ENCODE data around the gene RPS2. TPM values are rescaled to one million over a fixed set of nuclear protein-coding genes. Genes with fewer than 3 reads are reported as not detected.

RPS2 gene
- total RNA-seq, 2 donors from 2014 or later, result 2,300 to 2,472 TPM

DNA sequence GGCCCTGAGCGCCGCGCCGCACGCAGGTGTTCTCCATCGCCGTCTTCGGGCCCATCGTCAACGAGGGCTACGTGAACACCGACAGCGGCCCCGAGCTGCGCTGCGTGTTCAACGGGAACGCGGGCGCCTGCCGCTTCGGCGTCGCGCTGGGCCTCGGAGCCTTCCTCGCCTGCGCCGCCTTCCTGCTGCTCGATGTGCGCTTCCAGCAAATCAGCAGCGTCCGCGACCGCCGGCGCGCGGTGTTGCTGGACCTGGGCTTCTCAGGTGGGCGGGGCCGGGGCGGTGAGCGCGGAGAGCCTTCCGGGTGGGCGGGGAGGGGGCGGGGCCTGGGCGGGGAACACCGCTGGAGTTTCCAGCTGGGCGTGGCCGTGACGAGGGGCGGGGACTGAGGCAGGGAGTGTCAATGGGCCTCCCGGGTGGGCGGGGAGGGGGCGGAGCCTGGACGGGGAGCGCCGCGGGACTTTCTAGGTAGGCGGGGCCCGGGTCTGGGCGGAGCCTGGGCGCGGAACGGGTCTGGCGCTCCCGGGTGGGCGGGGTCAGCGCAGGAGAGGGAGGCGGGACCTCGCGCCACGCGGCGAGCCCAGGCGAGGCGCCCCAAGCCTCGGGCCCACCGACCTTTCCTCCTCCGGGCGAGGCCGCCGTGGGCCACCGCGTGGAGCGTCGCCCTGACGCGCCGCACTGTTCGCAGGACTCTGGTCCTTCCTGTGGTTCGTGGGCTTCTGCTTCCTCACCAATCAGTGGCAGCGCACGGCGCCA is 27.5 kb upstream of the RPS2 start:
- no peaks in the 10 kb centered on the region for H3K36me3 ChIP-seq (replicated peaks in 1 of 2; ENCODE audit: insufficient read depth in 1 of 2, low read depth in 2 of 2)
- H3K4me3 ChIP-seq, result no peak overlapping the region
- intact Hi-C loops (cut with DNase I), result no loop called here
- peaks cover 36% of the 10 kb centered on the region for H3K4me1 ChIP-seq
- no peak for TF ChIP-seq CTCF (IDR thresholded peaks at IDR 0.05)
- TF ChIP-seq POLR2A (IDR thresholded peaks at IDR 0.05), result peak in 1 of 3 donors; percentile 14
- 8 to 50% methylated on average over 2 to 77 of the region's 96 CpGs for WGBS, 2 donors
- H3K9me3 ChIP-seq, result no peaks in the 10 kb centered on the region
- peaks cover 0 to 19% of the 10 kb centered on the region in 2 donors for H3K27me3 ChIP-seq
- peak; percentile 90 to 95 (median 92) for DNase-seq
- peak; percentile 74 for ATAC-seq
- peak overlapping the region in 2 of 4 donors; percentile 17 to 52 for H3K27ac ChIP-seq

GRCh38 chr16:1991588-1991947 is 26.9 kb upstream of the RPS2 start:
- no peak for ATAC-seq
- peak overlapping the region in 2 of 4 donors; percentile 17 to 52 for H3K27ac ChIP-seq
- no peaks in the 10 kb centered on the region for H3K9me3 ChIP-seq
- H3K27me3 ChIP-seq, result peaks cover 0 to 19% of the 10 kb centered on the region in 2 donors
- H3K4me1 ChIP-seq, result peaks cover 36% of the 10 kb centered on the region
- intact Hi-C loops (cut with DNase I), result no loop called here
- no peak overlapping the region for H3K4me3 ChIP-seq
- no peak for DNase-seq
- no peaks in the 10 kb centered on the region for H3K36me3 ChIP-seq (replicated peaks in 1 of 2; ENCODE audit: insufficient read depth in 1 of 2, low read depth in 2 of 2)
- WGBS, 2 donors, result 19 to 26% methylated on average over 15 to 22 of the region's 22 CpGs
- TF ChIP-seq POLR2A (IDR thresholded peaks at IDR 0.05), result no peak
- no peak for TF ChIP-seq CTCF (IDR thresholded peaks at IDR 0.05)

- ATAC-seq (no peak), DNase-seq (no peak)
- intact Hi-C loops (cut with DNase I), result no loop called here
- Histone ChIP-seq H3K27me3 (peaks cover 0 to 19% of the 10 kb centered on the region in 2 donors), H3K4me3 (no peak overlapping the region), H3K27ac (no peak overlapping the region), H3K36me3 (replicated peaks in 1 of 2; ENCODE audit: insufficient read depth in 1 of 2, low read depth in 2 of 2) (peaks cover 0 to 2% of the 10 kb centered on the region in 2 donors), H3K9me3 (no peaks in the 10 kb centered on the region), H3K4me1 (peaks cover 36% of the 10 kb centered on the region)
- WGBS, 2 donors, result 20 to 34% methylated on average over 11 to 18 of the region's 18 CpGs
- TF ChIP-seq POLR2A (IDR thresholded peaks at IDR 0.05) (no peak), CTCF (IDR thresholded peaks at IDR 0.05) (no peak)
Observed at GRCh38 chr16:1991135-1991551, 26.5 kb upstream of the RPS2 start.

DNA sequence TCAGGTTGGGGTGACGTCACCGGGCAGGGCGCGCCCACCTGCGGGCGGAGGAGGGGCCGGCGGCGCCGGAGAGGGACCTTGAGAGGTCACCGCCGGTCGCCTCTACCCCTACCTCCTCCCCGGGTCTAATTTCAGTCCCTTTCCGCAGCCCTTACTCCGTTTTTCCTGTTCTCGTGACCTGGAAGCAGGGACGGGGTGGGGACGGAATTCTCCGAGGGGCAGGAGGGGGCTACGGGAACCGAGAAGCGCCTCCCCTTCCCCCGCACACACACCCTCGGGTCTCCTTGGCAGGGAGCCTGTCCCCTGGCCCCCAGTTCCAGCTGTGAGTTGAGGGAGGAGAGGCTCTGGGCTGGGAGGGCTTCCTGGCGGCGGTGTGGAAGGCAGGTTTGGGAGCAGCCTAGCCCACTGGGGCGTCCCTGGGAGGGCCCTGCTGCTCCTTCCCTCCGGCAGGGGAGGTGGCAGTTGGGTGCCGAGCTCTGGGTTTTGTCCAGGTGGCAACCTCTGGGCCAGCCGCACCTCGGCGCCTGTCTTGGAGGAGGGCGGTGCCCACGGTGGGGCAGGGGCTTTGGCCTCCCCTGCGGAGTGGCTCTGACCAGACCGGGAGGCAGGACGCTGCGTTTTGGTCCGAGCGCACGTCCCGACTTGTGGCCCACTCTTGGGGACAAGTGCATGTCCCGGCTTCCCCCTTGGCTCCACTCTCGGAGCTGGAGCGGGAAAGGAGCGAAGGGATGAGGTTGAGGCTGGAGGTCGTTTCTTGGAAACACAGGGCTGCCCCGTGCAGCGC is 25.9 kb upstream of the RPS2 start:
- no peaks in the 10 kb centered on the region for H3K9me3 ChIP-seq
- intact Hi-C loops (cut with DNase I), result no loop called here
- ATAC-seq (no peak), DNase-seq (peak in 3 of 4 donors; percentile 53 to 76 (median 66))
- WGBS, 2 donors, result 5 to 19% methylated on average over 8 to 50 of the region's 50 CpGs
- no peak overlapping the region for H3K4me3 ChIP-seq
- H3K4me1 ChIP-seq, result peaks cover 36% of the 10 kb centered on the region
- H3K27me3 ChIP-seq, result peaks cover 0 to 19% of the 10 kb centered on the region in 2 donors
- no peak overlapping the region for H3K27ac ChIP-seq
- TF ChIP-seq POLR2A (IDR thresholded peaks at IDR 0.05), result no peak
- no peak for TF ChIP-seq CTCF (IDR thresholded peaks at IDR 0.05)
- H3K36me3 ChIP-seq (replicated peaks in 1 of 2; ENCODE audit: insufficient read depth in 1 of 2, low read depth in 2 of 2), result peaks cover 0 to 2% of the 10 kb centered on the region in 2 donors

Measured in body of pancreas (tissue), 4 donors.